ENCODE data around the gene PRPS1L1.

DNA sequence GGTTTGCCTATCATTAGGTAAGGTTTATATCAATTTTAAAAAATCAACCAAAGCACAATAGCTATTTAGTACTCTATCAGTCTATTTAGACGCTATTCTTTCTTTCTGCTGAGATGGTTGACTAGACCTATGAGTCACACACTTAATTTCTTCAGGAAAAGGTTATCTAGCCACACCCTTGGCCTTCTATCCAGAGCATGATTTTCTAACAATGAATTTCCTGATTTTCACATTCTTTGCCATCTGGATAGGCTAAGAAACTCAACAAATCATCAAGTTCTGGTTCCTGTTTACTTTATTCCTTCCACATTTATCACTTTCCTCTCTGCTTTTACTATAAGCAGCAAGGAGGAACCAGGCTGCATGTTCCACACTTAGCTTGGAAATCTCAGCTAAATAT, 8.1 kb downstream of the PRPS1L1 start:
- no peak for TF ChIP-seq RFX5 (IDR thresholded peaks at IDR 0.05; ENCODE audit: borderline replicate concordance, low read depth, low read length)
- TF ChIP-seq, protein P1, sequence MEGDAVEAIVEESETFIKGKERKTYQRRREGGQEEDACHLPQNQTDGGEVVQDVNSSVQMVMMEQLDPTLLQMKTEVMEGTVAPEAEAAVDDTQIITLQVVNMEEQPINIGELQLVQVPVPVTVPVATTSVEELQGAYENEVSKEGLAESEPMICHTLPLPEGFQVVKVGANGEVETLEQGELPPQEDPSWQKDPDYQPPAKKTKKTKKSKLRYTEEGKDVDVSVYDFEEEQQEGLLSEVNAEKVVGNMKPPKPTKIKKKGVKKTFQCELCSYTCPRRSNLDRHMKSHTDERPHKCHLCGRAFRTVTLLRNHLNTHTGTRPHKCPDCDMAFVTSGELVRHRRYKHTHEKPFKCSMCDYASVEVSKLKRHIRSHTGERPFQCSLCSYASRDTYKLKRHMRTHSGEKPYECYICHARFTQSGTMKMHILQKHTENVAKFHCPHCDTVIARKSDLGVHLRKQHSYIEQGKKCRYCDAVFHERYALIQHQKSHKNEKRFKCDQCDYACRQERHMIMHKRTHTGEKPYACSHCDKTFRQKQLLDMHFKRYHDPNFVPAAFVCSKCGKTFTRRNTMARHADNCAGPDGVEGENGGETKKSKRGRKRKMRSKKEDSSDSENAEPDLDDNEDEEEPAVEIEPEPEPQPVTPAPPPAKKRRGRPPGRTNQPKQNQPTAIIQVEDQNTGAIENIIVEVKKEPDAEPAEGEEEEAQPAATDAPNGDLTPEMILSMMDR (IDR thresholded peaks at IDR 0.05; ENCODE audit: control extremely low read depth in 1 of 3, insufficient read depth in 1 of 3, low read depth in 1 of 3, low read length in 3 of 3) = no peak
- no peak for TF ChIP-seq RXRA (IDR thresholded peaks at IDR 0.05; ENCODE audit: insufficient read depth, low read depth, low read length)
- no peak for TF ChIP-seq TBP (IDR thresholded peaks at IDR 0.05; ENCODE audit: low read depth, low read length)
